PC-3 (cell line): Measurements from ENCODE around the gene DDX17. TPM values are rescaled to one million over a fixed set of nuclear protein-coding genes. Genes with fewer than 3 reads are reported as not detected.

Experiments used
- ATAC-seq: fragments of 200-7000 bp; cut with Tn5 transposase; 2 replicates; pipeline ENCODE4 v1.9.1; 2020; ENCODE audit warnings: mild to moderate bottlenecking, moderate library complexity
- BruUV-seq: library from RNA; stranded (reverse); fragments of 400-500 nt; replicated peaks from 2 replicates; lab custom pipeline; 2021; lab: Mats Ljungman, UMichigan
- CTCF ChIA-PET: fragments of 300-600 bp; sonication (Branson Sonifier 250); formaldehyde crosslinking; loops from one replicate; lab custom pipeline; 2022; ENCODE audit warnings: antibody characterized with exemption; lab: Charles Lee
- POLR2A ChIA-PET: fragments of 300-600 bp; sonication (Branson Sonifier 250); formaldehyde crosslinking; loops from one replicate; lab custom pipeline; 2022; ENCODE audit warnings: antibody characterized with exemption; ENCODE audit not compliant: unreplicated experiment; lab: Charles Lee
- DNase-seq: peaks from one replicate; pipeline ENCODE4 v3.0.0-alpha.2; 2015
- H2AFZ ChIP-seq: fragments of 300-600 bp; sonication (generic); 2 replicates; pipeline ENCODE4 v1.6.0; 2016; ENCODE audit warnings: antibody characterized with exemption, low read length
- H3F3A ChIP-seq: fragments of 300-600 bp; sonication (generic); one replicate; pipeline ENCODE4 v1.6.0; 2017; ENCODE audit warnings: antibody characterized with exemption, low read length, control low read depth, mild to moderate bottlenecking; ENCODE audit not compliant: unreplicated experiment
- H3K27ac ChIP-seq: fragments of 300-600 bp; sonication (generic); 2 replicates; pipeline ENCODE4 v1.5.1; 2016; ENCODE audit warnings: mild to moderate bottlenecking, low read length
- H3K27me3 ChIP-seq: fragments of 300-600 bp; sonication (generic); 2 replicates; pipeline ENCODE4 v1.6.1; 2016; ENCODE audit warnings: low read length, mixed read lengths
- H3K36me3 ChIP-seq: fragments of 300-600 bp; sonication (generic); 2 replicates; pipeline ENCODE4 v1.6.1; 2016; ENCODE audit warnings: low read depth, mixed run types, low read length, mixed read lengths
- H3K4me1 ChIP-seq: fragments of 300-600 bp; sonication (generic); 2 replicates; pipeline ENCODE4 v1.5.1; 2016; ENCODE audit warnings: low read length; ENCODE audit not compliant: insufficient read depth
- H3K4me2 ChIP-seq: fragments of 300-600 bp; sonication (generic); 2 replicates; pipeline ENCODE4 v1.6.0; 2016; ENCODE audit warnings: low read length
- H3K4me3 ChIP-seq: fragments of 300-600 bp; sonication (generic); 2 replicates; pipeline ENCODE4 v1.5.1; 2016; ENCODE audit warnings: mild to moderate bottlenecking, low read length, mixed read lengths
- H3K79me2 ChIP-seq: fragments of 300-600 bp; sonication (generic); 2 replicates; pipeline ENCODE4 v1.6.1; 2017; ENCODE audit warnings: low read length, mixed read lengths
- H3K9ac ChIP-seq: fragments of 300-600 bp; sonication (generic); 2 replicates; pipeline ENCODE4 v1.6.0; 2016; ENCODE audit warnings: mild to moderate bottlenecking, low read length
- H3K9me2 ChIP-seq: fragments of 300-600 bp; sonication (generic); replicated peaks from 2 replicates; pipeline ENCODE4 v1.6.1; 2016; ENCODE audit warnings: mixed run types, low read length, mixed read lengths
- H3K9me3 ChIP-seq: fragments of 300-600 bp; sonication (generic); 2 replicates; pipeline ENCODE4 v1.6.1; 2016; ENCODE audit warnings: low read length, mixed read lengths
- H4K20me1 ChIP-seq: fragments of 300-600 bp; sonication (generic); 2 replicates; pipeline ENCODE4 v1.6.1; 2016; ENCODE audit warnings: low read length, mixed read lengths
- EZH2 ChIP-seq: fragments of 300-600 bp; sonication (generic); IDR thresholded peaks from one replicate; pipeline ENCODE4 v1.6.1; 2017; ENCODE audit warnings: antibody characterized with exemption, mild to moderate bottlenecking, low read length; ENCODE audit not compliant: unreplicated experiment
- EZH2phosphoT487 ChIP-seq: fragments of 300-600 bp; sonication (generic); IDR thresholded peaks from 2 replicates; pipeline ENCODE4 v1.6.1; 2018; ENCODE audit warnings: mild to moderate bottlenecking, antibody characterized with exemption, low read length, borderline replicate concordance
- intact Hi-C: fragments of 100-400 bp; cut with micrococcal nuclease; formaldehyde crosslinking; loops from 2 replicates; pipeline ENCODE4 v1.9.0; 2023
- total RNA-seq: library from RNA; depleted of rRNA; stranded (reverse); fragments of >200 nt; gene quantifications from 2 replicates; pipeline ENCODE4 v1.2.3, GENCODE V29; 2014
- TF ChIP-seq, protein P1 (sequence below): fragments of 300-600 bp; sonication (generic); conservative IDR thresholded peaks from 2 replicates; pipeline ENCODE4 v1.5.1; 2017; ENCODE audit warnings: antibody characterized with exemption, low read depth, mild to moderate bottlenecking, low read length

Gene DDX17
- total RNA-seq, 1 experiment from 2014 or later: 333 TPM

DNA sequence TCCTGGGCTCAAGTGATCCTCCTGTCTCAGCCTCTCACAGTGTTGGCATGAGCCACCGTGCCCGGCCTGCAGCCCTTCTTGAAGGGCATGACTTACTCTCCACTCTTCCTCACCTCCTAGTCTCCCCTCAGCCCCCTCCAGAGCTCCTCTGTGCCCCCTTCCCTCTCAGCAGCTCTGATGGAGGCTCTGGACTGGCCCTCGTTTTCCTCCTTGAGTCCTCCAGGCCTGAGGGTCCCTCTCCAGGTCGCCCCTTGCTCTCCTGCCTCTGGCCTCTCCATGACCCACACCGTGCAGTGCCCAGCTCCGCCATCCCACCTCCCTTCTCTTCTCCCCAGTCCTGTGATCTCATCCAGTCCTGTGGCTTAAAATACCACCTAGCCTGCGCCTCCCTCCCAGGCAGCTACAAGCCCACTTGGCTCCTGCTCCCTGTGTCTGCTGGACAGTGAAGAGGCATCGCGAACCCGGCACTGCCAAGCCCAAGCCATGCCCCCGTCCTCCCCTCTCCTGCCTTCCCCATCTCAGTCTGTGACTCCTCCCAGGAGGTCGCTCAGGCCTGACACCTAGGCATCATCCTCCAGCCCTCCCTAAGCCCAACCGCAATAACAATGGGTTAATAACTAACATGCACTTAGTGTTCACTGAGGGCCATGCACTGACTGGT is 63.0 kb downstream of the DDX17 start:
- no peaks in the 10 kb centered on the region for H3K4me1 ChIP-seq
- H3K9ac ChIP-seq: no peak overlapping the region
- no peaks in the 10 kb centered on the region for H3K36me3 ChIP-seq
- intact Hi-C loops: no loop called here
- TF ChIP-seq, protein P1, sequence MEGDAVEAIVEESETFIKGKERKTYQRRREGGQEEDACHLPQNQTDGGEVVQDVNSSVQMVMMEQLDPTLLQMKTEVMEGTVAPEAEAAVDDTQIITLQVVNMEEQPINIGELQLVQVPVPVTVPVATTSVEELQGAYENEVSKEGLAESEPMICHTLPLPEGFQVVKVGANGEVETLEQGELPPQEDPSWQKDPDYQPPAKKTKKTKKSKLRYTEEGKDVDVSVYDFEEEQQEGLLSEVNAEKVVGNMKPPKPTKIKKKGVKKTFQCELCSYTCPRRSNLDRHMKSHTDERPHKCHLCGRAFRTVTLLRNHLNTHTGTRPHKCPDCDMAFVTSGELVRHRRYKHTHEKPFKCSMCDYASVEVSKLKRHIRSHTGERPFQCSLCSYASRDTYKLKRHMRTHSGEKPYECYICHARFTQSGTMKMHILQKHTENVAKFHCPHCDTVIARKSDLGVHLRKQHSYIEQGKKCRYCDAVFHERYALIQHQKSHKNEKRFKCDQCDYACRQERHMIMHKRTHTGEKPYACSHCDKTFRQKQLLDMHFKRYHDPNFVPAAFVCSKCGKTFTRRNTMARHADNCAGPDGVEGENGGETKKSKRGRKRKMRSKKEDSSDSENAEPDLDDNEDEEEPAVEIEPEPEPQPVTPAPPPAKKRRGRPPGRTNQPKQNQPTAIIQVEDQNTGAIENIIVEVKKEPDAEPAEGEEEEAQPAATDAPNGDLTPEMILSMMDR: no peak
- no peak for TF ChIP-seq EZH2phosphoT487
- no peak for TF ChIP-seq EZH2
- H3K9me2 ChIP-seq: no peaks in the 10 kb centered on the region
- H2AFZ ChIP-seq: no peak overlapping the region
- no peak overlapping the region for H3K27ac ChIP-seq
- ChIA-PET CTCF (no interaction called here), POLR2A (no interaction called here)
- H3K9me3 ChIP-seq: no peaks in the 10 kb centered on the region
- no peaks in the 10 kb centered on the region for H4K20me1 ChIP-seq
- DNase-seq (no peak), ATAC-seq (no peak)
- H3K27me3 ChIP-seq: no peaks in the 10 kb centered on the region
- H3K4me3 ChIP-seq: no peak overlapping the region
- no peaks in the 10 kb centered on the region for H3K79me2 ChIP-seq
- no peak overlapping the region for H3K4me2 ChIP-seq
- H3F3A ChIP-seq: no peaks in the 10 kb centered on the region
- no TSS peak for BruUV-seq

DNA sequence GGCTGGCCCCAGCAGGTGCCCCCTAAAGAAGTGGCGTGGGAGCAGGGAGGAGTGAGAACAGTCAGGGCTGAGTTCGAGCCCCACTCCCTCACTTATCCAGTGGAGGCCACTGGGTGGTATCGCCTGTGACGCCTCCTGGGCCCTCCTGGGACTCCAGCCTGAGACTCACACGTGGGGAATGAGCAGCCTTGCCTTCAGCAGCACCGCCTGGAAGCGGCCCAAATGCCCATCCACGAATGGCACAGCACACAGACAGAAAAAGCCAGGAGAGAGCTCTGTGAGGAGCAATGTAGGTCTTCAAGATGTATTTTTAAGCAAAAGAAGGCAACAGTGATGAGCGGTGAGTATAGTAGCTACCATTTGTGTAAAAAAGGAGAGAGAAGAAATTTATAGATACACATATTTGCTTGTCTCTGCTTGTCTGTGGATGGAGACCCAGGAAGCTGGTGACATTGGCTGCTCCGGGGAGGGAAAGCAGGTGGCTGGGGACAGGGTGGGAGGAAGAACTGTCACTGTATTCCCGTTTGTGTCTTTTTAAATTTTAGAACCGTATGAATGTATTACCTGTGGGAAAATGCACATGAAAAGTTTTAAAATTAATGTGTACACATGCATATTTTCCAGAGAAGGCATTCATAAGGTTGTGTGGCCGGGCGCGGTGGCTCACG is 64.4 kb downstream of the DDX17 start:
- no peak overlapping the region for H3K4me2 ChIP-seq
- TF ChIP-seq EZH2phosphoT487 (no peak), EZH2 (no peak)
- TF ChIP-seq, protein P1: no peak
- H3K27ac ChIP-seq: no peak overlapping the region
- intact Hi-C loops: no loop called here
- no peaks in the 10 kb centered on the region for H3K79me2 ChIP-seq
- ChIA-PET CTCF (no interaction called here), POLR2A (no interaction called here)
- H3K36me3 ChIP-seq: no peaks in the 10 kb centered on the region
- DNase-seq (no peak), ATAC-seq (no peak)
- no peaks in the 10 kb centered on the region for H4K20me1 ChIP-seq
- no peak overlapping the region for H2AFZ ChIP-seq
- H3K4me3 ChIP-seq: no peak overlapping the region
- no peaks in the 10 kb centered on the region for H3K4me1 ChIP-seq
- BruUV-seq: no TSS peak
- no peaks in the 10 kb centered on the region for H3K27me3 ChIP-seq
- H3K9me2 ChIP-seq: no peaks in the 10 kb centered on the region
- H3K9me3 ChIP-seq: no peaks in the 10 kb centered on the region
- no peak overlapping the region for H3K9ac ChIP-seq
- no peaks in the 10 kb centered on the region for H3F3A ChIP-seq
